IMR-90 (cell line): ENCODE data around the gene TRPM4.

Experiments used
- CHD1 ChIP-seq: IDR thresholded peaks from 2 replicates; pipeline ENCODE4 v1.6.1; 2012; ENCODE audit warnings: low read depth, low read length, improper control_type of control experiment
- MAFK ChIP-seq: IDR thresholded peaks from 2 replicates; pipeline ENCODE4 v1.6.1; 2012; ENCODE audit warnings: low read depth, low read length, improper control_type of control experiment
- MXI1 ChIP-seq: IDR thresholded peaks from 2 replicates; pipeline ENCODE4 v1.6.1; 2012; ENCODE audit warnings: low read depth, mild to moderate bottlenecking, low read length, moderate library complexity, borderline replicate concordance
- RAD21 ChIP-seq: IDR thresholded peaks from 2 replicates; pipeline ENCODE4 v1.6.1; 2012; ENCODE audit warnings: low read length, improper control_type of control experiment
- RCOR1 ChIP-seq: IDR thresholded peaks from 2 replicates; pipeline ENCODE4 v1.6.1; 2012; ENCODE audit warnings: mild to moderate bottlenecking, low read length, improper control_type of control experiment; ENCODE audit not compliant: insufficient replicate concordance
- TF ChIP-seq, protein P1 (sequence below): conservative IDR thresholded peaks from 2 replicates; pipeline ENCODE4 v1.5.1; 2012; ENCODE audit warnings: mild to moderate bottlenecking, low read depth, low read length, improper control_type of control experiment

DNA sequence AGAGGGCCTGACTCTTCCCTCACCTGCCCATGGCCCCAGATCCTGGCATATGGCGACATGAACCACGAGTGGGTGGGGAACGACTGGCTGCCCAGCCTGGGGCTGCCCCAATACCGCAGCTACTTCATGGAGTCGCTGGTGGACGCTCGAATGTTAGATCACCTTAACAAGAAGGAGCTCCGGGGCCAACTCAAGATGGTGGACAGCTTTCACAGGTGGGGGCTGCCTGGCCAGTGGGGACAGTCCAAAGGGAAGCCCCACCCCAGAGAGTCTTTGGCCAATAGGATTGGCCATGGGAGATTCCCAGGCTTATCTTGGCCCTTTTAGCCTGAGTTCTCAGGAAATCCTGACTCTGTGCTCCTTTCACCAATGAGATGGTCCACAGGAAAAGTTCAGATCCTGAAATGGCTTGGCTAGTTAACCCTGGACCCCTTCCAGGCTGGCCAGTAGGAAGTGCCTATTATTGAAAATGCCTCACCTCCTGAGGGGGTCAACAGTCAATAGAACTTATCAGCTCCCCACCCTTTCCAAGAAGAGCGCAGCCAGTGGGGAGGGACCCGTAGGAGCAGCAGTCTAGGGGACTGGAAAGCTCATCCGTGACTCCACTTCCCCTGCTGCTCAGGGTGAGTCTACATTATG, 9.4 kb upstream of the TRPM4 start:
- TF ChIP-seq RCOR1 (no peak), CHD1 (no peak), RAD21 (no peak), MAFK (no peak), MXI1 (no peak)
- TF ChIP-seq, protein P1, sequence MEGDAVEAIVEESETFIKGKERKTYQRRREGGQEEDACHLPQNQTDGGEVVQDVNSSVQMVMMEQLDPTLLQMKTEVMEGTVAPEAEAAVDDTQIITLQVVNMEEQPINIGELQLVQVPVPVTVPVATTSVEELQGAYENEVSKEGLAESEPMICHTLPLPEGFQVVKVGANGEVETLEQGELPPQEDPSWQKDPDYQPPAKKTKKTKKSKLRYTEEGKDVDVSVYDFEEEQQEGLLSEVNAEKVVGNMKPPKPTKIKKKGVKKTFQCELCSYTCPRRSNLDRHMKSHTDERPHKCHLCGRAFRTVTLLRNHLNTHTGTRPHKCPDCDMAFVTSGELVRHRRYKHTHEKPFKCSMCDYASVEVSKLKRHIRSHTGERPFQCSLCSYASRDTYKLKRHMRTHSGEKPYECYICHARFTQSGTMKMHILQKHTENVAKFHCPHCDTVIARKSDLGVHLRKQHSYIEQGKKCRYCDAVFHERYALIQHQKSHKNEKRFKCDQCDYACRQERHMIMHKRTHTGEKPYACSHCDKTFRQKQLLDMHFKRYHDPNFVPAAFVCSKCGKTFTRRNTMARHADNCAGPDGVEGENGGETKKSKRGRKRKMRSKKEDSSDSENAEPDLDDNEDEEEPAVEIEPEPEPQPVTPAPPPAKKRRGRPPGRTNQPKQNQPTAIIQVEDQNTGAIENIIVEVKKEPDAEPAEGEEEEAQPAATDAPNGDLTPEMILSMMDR = no peak
